HG03103 (cell line): ENCODE measurements around the gene DECR2.
"Not testable (repeated sequence)": the region's sequence is repeated elsewhere in the genome, so short reads cannot be mapped to it uniquely, and the experiment has no call there.

Source experiments
- ATAC-seq: cut with Tn5 transposase; IDR thresholded peaks from one replicate; pipeline ENCODE4 v1.9.1; 2021; ENCODE audit warnings: low read depth; ENCODE audit not compliant: unreplicated experiment

DECR2 gene

GRCh38 chr16:377419-377951, 24.2 kb upstream of the DECR2 start:
- no peak for ATAC-seq

- ATAC-seq: not testable (repeated sequence)
Observed at GRCh38 chr16:378113-378820, 23.4 kb upstream of the DECR2 start.

- ATAC-seq: no peak
Observed at GRCh38 chr16:378821-379182, 22.9 kb upstream of the DECR2 start.

GRCh38 chr16:379183-379960, 22.3 kb upstream of the DECR2 start:
- no peak for ATAC-seq

GRCh38 chr16:379961-380761, 21.5 kb upstream of the DECR2 start:
- ATAC-seq: no peak

GRCh38 chr16:380762-381011, 21.0 kb upstream of the DECR2 start:
- ATAC-seq: no peak

GRCh38 chr16:381012-381788, 20.5 kb upstream of the DECR2 start:
- no peak for ATAC-seq

GRCh38 chr16:381789-382717, 19.6 kb upstream of the DECR2 start, which contains the start of gene PGAP6:
Gene PGAP6 (minus strand): TSS chr16:381978. CDS start chr16:381821, 157 bp downstream.
- ATAC-seq: no peak

GRCh38 chr16:383326-384051, 18.2 kb upstream of the DECR2 start:
- ATAC-seq: no peak

- no peak for ATAC-seq
Observed at GRCh38 chr16:386641-387156, 15.0 kb upstream of the DECR2 start.

GRCh38 chr16:387761-388666, 13.7 kb upstream of the DECR2 start:
- ATAC-seq: not testable (repeated sequence)

- ATAC-seq: no peak
Observed at GRCh38 chr16:389352-389751, 12.3 kb upstream of the DECR2 start.

- ATAC-seq: no peak
Observed at GRCh38 chr16:391885-392335, 9.8 kb upstream of the DECR2 start.

- ATAC-seq: no peak
Observed at GRCh38 chr16:392450-393030, 9.1 kb upstream of the DECR2 start.

GRCh38 chr16:396199-396598, 5.5 kb upstream of the DECR2 start:
- ATAC-seq: no peak

- ATAC-seq: no peak
Observed at GRCh38 chr16:396605-397004, 5.1 kb upstream of the DECR2 start.

GRCh38 chr16:397135-397661, 4.5 kb upstream of the DECR2 start, which contains the start of gene NME4:
Gene NME4 (plus strand): TSS chr16:397199. CDS start chr16:397223, 24 bp downstream.
- no peak for ATAC-seq
